OCI-LY7 (cell line): ENCODE results near the gene ISLR. TPM values are rescaled to one million over a fixed set of nuclear protein-coding genes. Genes with fewer than 3 reads are reported as not detected.

Source experiments
- BruUV-seq: library from RNA; stranded (reverse); fragments of 400-500 nt; replicated peaks from 2 replicates; lab custom pipeline; 2021; lab: Mats Ljungman, UMichigan
- CTCF ChIA-PET: fragments of 300-600 bp; sonication (Branson Sonifier 250); formaldehyde crosslinking; loops from one replicate; lab custom pipeline; 2022; ENCODE audit warnings: antibody characterized with exemption; ENCODE audit not compliant: unreplicated experiment; lab: Charles Lee
- POLR2A ChIA-PET: fragments of 300-600 bp; sonication (Branson Sonifier 250); formaldehyde crosslinking; loops from one replicate; lab custom pipeline; 2022; ENCODE audit warnings: antibody characterized with exemption; lab: Charles Lee
- DNase-seq: peaks from one replicate; pipeline ENCODE4 v3.0.0-alpha.2; 2015; ENCODE audit warnings: low spot score
- H2AFZ ChIP-seq: fragments of 200-600 bp; sonication (generic), shearing (Covaris generic); 2 replicates; pipeline ENCODE4 v1.6.1; 2014; ENCODE audit warnings: mild to moderate bottlenecking, antibody characterized with exemption, low read length, moderate library complexity
- H3K27ac ChIP-seq: fragments of 200-600 bp; sonication (generic); 2 replicates; pipeline ENCODE4 v1.5.1; 2014; ENCODE audit warnings: mixed run types, low read depth, mild to moderate bottlenecking, moderate library complexity, low read length, inconsistent platforms; ENCODE audit not compliant: poor library complexity, severe bottlenecking
- H3K36me3 ChIP-seq: fragments of 200-600 bp; sonication (generic); 2 replicates; pipeline ENCODE4 v1.6.1; 2014; ENCODE audit warnings: mild to moderate bottlenecking, antibody characterized with exemption, low read length, moderate library complexity, mixed read lengths; ENCODE audit not compliant: insufficient read depth
- H3K4me1 ChIP-seq: fragments of 200-600 bp; sonication (generic); 2 replicates; pipeline ENCODE4 v1.5.1; 2014; ENCODE audit warnings: mild to moderate bottlenecking, low read length; ENCODE audit not compliant: insufficient read depth, poor library complexity, severe bottlenecking
- H3K4me2 ChIP-seq: fragments of 200-600 bp; sonication (generic); 2 replicates; pipeline ENCODE4 v1.6.1; 2014; ENCODE audit warnings: mild to moderate bottlenecking, low read length
- H3K4me3 ChIP-seq: fragments of 200-600 bp; sonication (generic); 2 replicates; pipeline ENCODE4 v1.5.1; 2014; ENCODE audit warnings: mild to moderate bottlenecking, low read depth, low read length; ENCODE audit not compliant: poor library complexity, severe bottlenecking
- H3K79me2 ChIP-seq: fragments of 200-600 bp; sonication (generic); 2 replicates; pipeline ENCODE4 v1.6.1; 2016; ENCODE audit warnings: low read depth, mild to moderate bottlenecking, low read length, moderate library complexity, mixed read lengths; ENCODE audit not compliant: insufficient read depth
- H3K9me2 ChIP-seq: fragments of 200-600 bp; sonication (generic); 2 replicates; pipeline ENCODE4 v1.6.1; 2016; ENCODE audit warnings: mild to moderate bottlenecking, low read length, mixed read lengths; ENCODE audit not compliant: insufficient read depth
- H3K9me3 ChIP-seq: fragments of 200-600 bp; sonication (generic); 2 replicates; pipeline ENCODE4 v1.6.1; 2014; ENCODE audit warnings: mild to moderate bottlenecking, mixed run types, low read length, mixed read lengths
- H4K20me1 ChIP-seq: fragments of 200-600 bp; sonication (generic); 2 replicates; pipeline ENCODE4 v1.6.1; 2014; ENCODE audit warnings: mild to moderate bottlenecking, antibody characterized with exemption, low read length, moderate library complexity, mixed read lengths; ENCODE audit not compliant: insufficient read depth
- CTCF ChIP-seq: fragments of 200-600 bp; sonication (generic); conservative IDR thresholded peaks from 2 replicates; pipeline ENCODE4 v1.5.1; 2014; ENCODE audit warnings: mild to moderate bottlenecking, antibody characterized with exemption, low read length, moderate library complexity, mixed read lengths
- EZH2phosphoT487 ChIP-seq: fragments of 200-600 bp; sonication (generic); IDR thresholded peaks from 2 replicates; pipeline ENCODE4 v1.6.1; 2018; ENCODE audit warnings: low read depth, borderline replicate concordance, mild to moderate bottlenecking, mixed run types, antibody characterized with exemption, low read length, moderate library complexity, mixed read lengths
- intact Hi-C: fragments of 100-400 bp; cut with micrococcal nuclease; formaldehyde crosslinking; loops from one replicate; pipeline ENCODE4 v1.10.0; 2022; ENCODE audit not compliant: unreplicated experiment
- total RNA-seq, 2 experiments: library from RNA; depleted of rRNA in 1 of 2; stranded (reverse); fragments of >200 nt in 1 of 2; shearing (Covaris generic) in 1 of 2; gene quantifications; 2 replicates each; pipeline ENCODE4 v1.2.3, GENCODE V29; 2014 to 2022

The ISLR gene
- total RNA-seq, 2 experiments from 2014 or later, result not detected

GRCh38 chr15:74134387-74135027, 39.0 kb upstream of the ISLR start:
- Histone ChIP-seq H3K4me3 (no peak overlapping the region), H3K4me2 (no peak overlapping the region), H3K9me3 (no peaks in the 10 kb centered on the region), H2AFZ (no peak overlapping the region), H4K20me1 (no peaks in the 10 kb centered on the region), H3K27ac (no peak overlapping the region), H3K79me2 (no peaks in the 10 kb centered on the region), H3K9me2 (no peaks in the 10 kb centered on the region), H3K4me1 (no peaks in the 10 kb centered on the region), H3K36me3 (no peaks in the 10 kb centered on the region)
- intact Hi-C loops, result no loop called here
- ChIA-PET CTCF (no interaction called here), POLR2A (no interaction called here)
- TF ChIP-seq EZH2phosphoT487 (no peak), CTCF (peak; percentile 37)
- no peak for DNase-seq
- no TSS peak for BruUV-seq

GRCh38 chr15:74135041-74135565, 38.4 kb upstream of the ISLR start:
- no peak overlapping the region for H3K4me3 ChIP-seq
- no peak for DNase-seq
- H3K9me2 ChIP-seq, result no peaks in the 10 kb centered on the region
- no peak overlapping the region for H3K27ac ChIP-seq
- no peaks in the 10 kb centered on the region for H4K20me1 ChIP-seq
- H3K9me3 ChIP-seq, result no peaks in the 10 kb centered on the region
- no peak overlapping the region for H2AFZ ChIP-seq
- CTCF ChIA-PET, result no interaction called here
- H3K4me2 ChIP-seq, result no peak overlapping the region
- no peak for TF ChIP-seq CTCF
- no peak for TF ChIP-seq EZH2phosphoT487
- POLR2A ChIA-PET, result no interaction called here
- H3K36me3 ChIP-seq, result no peaks in the 10 kb centered on the region
- BruUV-seq, result no TSS peak
- H3K79me2 ChIP-seq, result no peaks in the 10 kb centered on the region
- no peaks in the 10 kb centered on the region for H3K4me1 ChIP-seq
- intact Hi-C loops, result no loop called here

- TF ChIP-seq CTCF, result no peak
- TF ChIP-seq EZH2phosphoT487, result no peak
- CTCF ChIA-PET, result no interaction called here
- DNase-seq, result no peak
Observed at GRCh38 chr15:74136540-74136813, 37.0 kb upstream of the ISLR start.

More at GRCh38 chr15:74136540-74136813, 37.0 kb upstream of the ISLR start:
- intact Hi-C loops, result no loop called here
- no TSS peak for BruUV-seq
- no peaks in the 10 kb centered on the region for H3K9me3 ChIP-seq
- no peaks in the 10 kb centered on the region for H4K20me1 ChIP-seq
- H3K27ac ChIP-seq, result no peak overlapping the region
- POLR2A ChIA-PET, result no interaction called here
- no peaks in the 10 kb centered on the region for H3K4me1 ChIP-seq
- no peaks in the 10 kb centered on the region for H3K79me2 ChIP-seq
- H3K9me2 ChIP-seq, result no peaks in the 10 kb centered on the region
- H2AFZ ChIP-seq, result no peak overlapping the region
- H3K36me3 ChIP-seq, result no peaks in the 10 kb centered on the region
- H3K4me2 ChIP-seq, result no peak overlapping the region
- H3K4me3 ChIP-seq, result no peak overlapping the region
